ENCODE data around the gene GRM4.

DNA sequence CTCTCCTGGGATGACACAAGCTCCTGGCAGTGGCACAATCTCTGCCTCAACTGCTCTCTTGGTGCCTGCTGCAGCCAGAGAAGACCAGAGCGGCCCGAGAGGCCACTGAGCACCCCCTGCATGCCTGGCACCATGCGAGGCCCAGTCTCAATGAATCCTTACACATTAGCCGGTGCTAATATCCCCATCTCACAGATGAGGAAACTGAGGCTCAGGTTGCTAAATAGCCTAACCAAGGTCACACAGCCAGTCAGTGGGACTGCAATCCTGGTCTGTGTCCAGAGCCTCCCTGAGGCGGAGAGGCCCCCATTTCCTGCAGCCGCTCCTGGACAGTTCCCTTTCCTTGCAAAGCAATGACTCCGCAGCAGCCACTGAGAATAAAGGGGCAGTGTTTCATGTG, 81.2 kb downstream of the GRM4 start:
- TF ChIP-seq, protein P1, sequence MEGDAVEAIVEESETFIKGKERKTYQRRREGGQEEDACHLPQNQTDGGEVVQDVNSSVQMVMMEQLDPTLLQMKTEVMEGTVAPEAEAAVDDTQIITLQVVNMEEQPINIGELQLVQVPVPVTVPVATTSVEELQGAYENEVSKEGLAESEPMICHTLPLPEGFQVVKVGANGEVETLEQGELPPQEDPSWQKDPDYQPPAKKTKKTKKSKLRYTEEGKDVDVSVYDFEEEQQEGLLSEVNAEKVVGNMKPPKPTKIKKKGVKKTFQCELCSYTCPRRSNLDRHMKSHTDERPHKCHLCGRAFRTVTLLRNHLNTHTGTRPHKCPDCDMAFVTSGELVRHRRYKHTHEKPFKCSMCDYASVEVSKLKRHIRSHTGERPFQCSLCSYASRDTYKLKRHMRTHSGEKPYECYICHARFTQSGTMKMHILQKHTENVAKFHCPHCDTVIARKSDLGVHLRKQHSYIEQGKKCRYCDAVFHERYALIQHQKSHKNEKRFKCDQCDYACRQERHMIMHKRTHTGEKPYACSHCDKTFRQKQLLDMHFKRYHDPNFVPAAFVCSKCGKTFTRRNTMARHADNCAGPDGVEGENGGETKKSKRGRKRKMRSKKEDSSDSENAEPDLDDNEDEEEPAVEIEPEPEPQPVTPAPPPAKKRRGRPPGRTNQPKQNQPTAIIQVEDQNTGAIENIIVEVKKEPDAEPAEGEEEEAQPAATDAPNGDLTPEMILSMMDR (IDR thresholded peaks at IDR 0.05), result no peak
- TF ChIP-seq EP300 (IDR thresholded peaks at IDR 0.05; ENCODE audit: borderline replicate concordance in 1 of 2, low read depth in 1 of 2, low read length in 1 of 2) (no peak), POLR2AphosphoS5 (IDR thresholded peaks at IDR 0.05; ENCODE audit: low read depth, low read length) (no peak)

All from SK-N-SH (cell line).